Mammary epithelial cell (primary cell): Measurements from ENCODE around the gene PIK3C3.
A peak's percentile ranks its signal among the peaks of the same experiment; 100 is the strongest.

ENCODE experiments used
- EZH2 ChIP-seq: IDR thresholded peaks from 2 replicates; pipeline ENCODE4 v1.6.1; 2012; ENCODE audit warnings: low read length, inconsistent platforms, borderline replicate concordance
- TF ChIP-seq, protein P1 (sequence below), 2 donors: IDR thresholded peaks in 1 of 2; conservative IDR thresholded peaks in 1 of 2; 2 replicates each; pipeline ENCODE4 v1.5.1; 2011 to 2012; ENCODE audit warnings: inconsistent platforms in 2 of 2, low read length in 2 of 2, mild to moderate bottlenecking in 2 of 2, control low read depth in 1 of 2, low read depth in 1 of 2; ENCODE audit not compliant: insufficient read depth in 1 of 2; ENCODE audit errors: extremely low read depth in 1 of 2

DNA sequence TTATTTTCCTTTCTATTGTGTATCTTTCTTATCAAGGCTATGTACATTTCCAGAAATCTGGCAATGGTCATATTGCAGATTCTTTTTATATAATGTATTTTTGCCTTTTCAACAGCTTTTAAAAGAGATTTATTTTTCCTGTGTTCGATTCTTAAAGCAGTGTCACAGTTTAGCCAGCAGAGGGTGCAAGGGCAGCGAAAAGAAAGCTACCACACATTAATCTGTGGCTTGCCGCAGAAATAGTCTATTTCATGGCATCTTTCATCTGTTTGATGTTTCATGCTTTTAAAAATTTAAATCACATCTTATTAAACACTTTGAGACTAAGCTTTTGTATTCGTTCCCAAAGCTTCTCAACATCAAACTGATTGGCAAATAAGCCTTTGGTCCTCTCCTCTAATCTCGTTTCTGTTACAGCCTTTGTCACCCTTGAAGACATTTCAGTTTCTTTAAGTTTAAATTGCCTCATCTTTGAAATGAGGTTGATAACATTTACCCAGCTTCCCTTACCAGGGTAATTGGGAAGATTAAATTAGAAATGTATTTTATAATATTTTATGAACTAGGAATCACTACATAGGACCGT lies 73.3 kb downstream of the PIK3C3 start:
- TF ChIP-seq, protein P1, sequence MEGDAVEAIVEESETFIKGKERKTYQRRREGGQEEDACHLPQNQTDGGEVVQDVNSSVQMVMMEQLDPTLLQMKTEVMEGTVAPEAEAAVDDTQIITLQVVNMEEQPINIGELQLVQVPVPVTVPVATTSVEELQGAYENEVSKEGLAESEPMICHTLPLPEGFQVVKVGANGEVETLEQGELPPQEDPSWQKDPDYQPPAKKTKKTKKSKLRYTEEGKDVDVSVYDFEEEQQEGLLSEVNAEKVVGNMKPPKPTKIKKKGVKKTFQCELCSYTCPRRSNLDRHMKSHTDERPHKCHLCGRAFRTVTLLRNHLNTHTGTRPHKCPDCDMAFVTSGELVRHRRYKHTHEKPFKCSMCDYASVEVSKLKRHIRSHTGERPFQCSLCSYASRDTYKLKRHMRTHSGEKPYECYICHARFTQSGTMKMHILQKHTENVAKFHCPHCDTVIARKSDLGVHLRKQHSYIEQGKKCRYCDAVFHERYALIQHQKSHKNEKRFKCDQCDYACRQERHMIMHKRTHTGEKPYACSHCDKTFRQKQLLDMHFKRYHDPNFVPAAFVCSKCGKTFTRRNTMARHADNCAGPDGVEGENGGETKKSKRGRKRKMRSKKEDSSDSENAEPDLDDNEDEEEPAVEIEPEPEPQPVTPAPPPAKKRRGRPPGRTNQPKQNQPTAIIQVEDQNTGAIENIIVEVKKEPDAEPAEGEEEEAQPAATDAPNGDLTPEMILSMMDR (conservative IDR thresholded peaks at IDR 0.05 in 1 of 2, IDR thresholded peaks at IDR 0.05 in 1 of 2; ENCODE audit: extremely low read depth in 1 of 2, insufficient read depth in 1 of 2, low read depth in 1 of 2, low read length in 2 of 2) = peak; percentile 79 to 89
- no peak for TF ChIP-seq EZH2
